ENCODE results near the gene LRRC75B. TPM values are rescaled to one million over a fixed set of nuclear protein-coding genes. Genes with fewer than 3 reads are reported as not detected.
A peak's percentile ranks its signal among the peaks of the same experiment; 100 is the strongest.
"Not testable (repeated sequence)": the region's sequence is repeated elsewhere in the genome, so short reads cannot be mapped to it uniquely, and the experiment has no call there.

The LRRC75B gene
- total and polyA plus RNA-seq, 2 of the 13 experiments (the other 11 are each of a cell fraction or from before 2014, with no cell fraction given): 11.8 to 34.8 TPM

GRCh38 chr22:24602105-24602749, 9.4 kb upstream of the LRRC75B start (continued):
- 0 out of 2 replicates have a peak, but pooled peaks have one; percentile 26 for TF ChIP-seq ZBTB43 (CRISPR knock-in tag; conservative IDR thresholded peaks at IDR 0.05)
- peak; percentile 30; the same call in 1 of the 2 replicates for TF ChIP-seq ELF1 (CRISPR knock-in tag; IDR thresholded peaks at IDR 0.05)
- TF ChIP-seq TBX2 (CRISPR knock-in tag; IDR thresholded peaks at IDR 0.05; ENCODE audit: borderline replicate concordance): 0 out of 2 replicates have a peak, but pooled peaks have one; percentile 69
- TF ChIP-seq UBTF (CRISPR knock-in tag; IDR thresholded peaks at IDR 0.05): 0 out of 2 replicates have a peak, but pooled peaks have one; percentile 25
- TF ChIP-seq DMAP1 (CRISPR knock-in tag; IDR thresholded peaks at IDR 0.05): 0 out of 2 replicates have a peak, but pooled peaks have one; percentile 8
- peak; percentile 31; the same call in 1 of the 2 replicates for TF ChIP-seq PAXIP1 (CRISPR knock-in tag; conservative IDR thresholded peaks at IDR 0.05)
- 0 out of 2 replicates have a peak, but pooled peaks have one; percentile 3 for TF ChIP-seq ZSCAN21 (CRISPR knock-in tag; IDR thresholded peaks at IDR 0.05; ENCODE audit: borderline replicate concordance)
- TF ChIP-seq ZNF501 (CRISPR knock-in tag; IDR thresholded peaks at IDR 0.05): peak; percentile 56; the same call in 1 of the 2 replicates
- 0 out of 2 replicates have a peak, but pooled peaks have one; percentile 1 for TF ChIP-seq HNF1B (CRISPR knock-in tag; IDR thresholded peaks at IDR 0.05)
- TF ChIP-seq MXI1 (IDR thresholded peaks at IDR 0.05; ENCODE audit: borderline replicate concordance, low read depth, low read length): 0 out of 3 replicates have a peak, but pooled peaks have one; percentile 6
- TF ChIP-seq ZKSCAN8 (CRISPR knock-in tag; IDR thresholded peaks at IDR 0.05; ENCODE audit: borderline replicate concordance): 0 out of 2 replicates have a peak, but pooled peaks have one; percentile 21
- TF ChIP-seq SKI (IDR thresholded peaks at IDR 0.05; ENCODE audit: partially characterized antibody): peak; percentile 51
- peak in 1 of 2 experiments; percentile 42; a peak in 1 of 4 replicates for TF ChIP-seq EP300 (IDR thresholded peaks at IDR 0.05; ENCODE audit: low read depth in 2 of 2, low read length in 2 of 2)
- not testable (repeated sequence) for TF ChIP-seq EP300 (CRISPR knock-in tag; IDR thresholded peaks at IDR 0.05; ENCODE audit: borderline replicate concordance)
- TF ChIP-seq TBX3 (IDR thresholded peaks at IDR 0.05; ENCODE audit: borderline replicate concordance): peak; percentile 90
- 0 out of 2 replicates have a peak, but pooled peaks have one; percentile 38 for TF ChIP-seq POGK (CRISPR knock-in tag; conservative IDR thresholded peaks at IDR 0.05)
- TF ChIP-seq GABPB1 (CRISPR knock-in tag; IDR thresholded peaks at IDR 0.05): peak; percentile 4; the same call in 1 of the 2 replicates

All from HepG2 (cell line).